Tibial artery (tissue), 4 donors: ENCODE data around the gene SLBP.

ENCODE experiments used
- DNase-seq, 2 donors: peaks; one replicate each; pipeline ENCODE4 v3.0.0-alpha.2; 2019
- H3K27ac ChIP-seq, 2 donors: fragments of 200-600 bp; sonication (generic) in 1 of 2; 1 replicate in 1 of 2; 2 replicates in 1 of 2; pipeline ENCODE4 v1.5.1; 2018 to 2019; ENCODE audit warnings: mild to moderate bottlenecking in 1 of 2
- H3K27me3 ChIP-seq, 2 donors: fragments of 200-600 bp; sonication (generic) in 1 of 2; one replicate each; pipeline versions ENCODE4 v1.5.1 to v1.6.0; 2016 to 2019
- H3K36me3 ChIP-seq, 3 donors: fragments of 200-600 bp; sonication (generic) in 2 of 3; one replicate each; pipeline ENCODE4 v1.5.1; 2016 to 2019; ENCODE audit warnings: mild to moderate bottlenecking in 2 of 3
- H3K4me1 ChIP-seq, 4 donors: fragments of 200-600 bp; sonication (generic) in 2 of 4; 1 replicate in 3 of 4; 2 replicates in 1 of 4; pipeline ENCODE4 v1.5.1; 2016 to 2019
- H3K4me3 ChIP-seq, 2 donors: fragments of 200-600 bp; sonication (generic) in 1 of 2; 1 replicate in 1 of 2; 2 replicates in 1 of 2; pipeline ENCODE4 v1.5.1; 2018 to 2019; ENCODE audit warnings: mild to moderate bottlenecking in 2 of 2
- H3K9me3 ChIP-seq, 3 donors: fragments of 200-600 bp; sonication (generic) in 1 of 3; one replicate each; pipeline ENCODE4 v1.5.1; 2016 to 2019
- intact Hi-C: fragments of 100-400 bp; cut with DNase I; formaldehyde crosslinking; loops from one replicate; pipeline ENCODE4 v1.15.0; 2023; ENCODE audit warnings: low total_unique reads
- TF ChIP-seq, protein P1 (sequence below), 2 experiments: fragments of 200-600 bp in 1 of 2; fragments of 450-650 bp in 1 of 2; IDR thresholded peaks; one replicate each; pipeline ENCODE4 v1.5.1; 2017 to 2019; ENCODE audit warnings: antibody characterized with exemption in 2 of 2, mild to moderate bottlenecking in 1 of 2, moderate library complexity in 1 of 2

SLBP gene

DNA sequence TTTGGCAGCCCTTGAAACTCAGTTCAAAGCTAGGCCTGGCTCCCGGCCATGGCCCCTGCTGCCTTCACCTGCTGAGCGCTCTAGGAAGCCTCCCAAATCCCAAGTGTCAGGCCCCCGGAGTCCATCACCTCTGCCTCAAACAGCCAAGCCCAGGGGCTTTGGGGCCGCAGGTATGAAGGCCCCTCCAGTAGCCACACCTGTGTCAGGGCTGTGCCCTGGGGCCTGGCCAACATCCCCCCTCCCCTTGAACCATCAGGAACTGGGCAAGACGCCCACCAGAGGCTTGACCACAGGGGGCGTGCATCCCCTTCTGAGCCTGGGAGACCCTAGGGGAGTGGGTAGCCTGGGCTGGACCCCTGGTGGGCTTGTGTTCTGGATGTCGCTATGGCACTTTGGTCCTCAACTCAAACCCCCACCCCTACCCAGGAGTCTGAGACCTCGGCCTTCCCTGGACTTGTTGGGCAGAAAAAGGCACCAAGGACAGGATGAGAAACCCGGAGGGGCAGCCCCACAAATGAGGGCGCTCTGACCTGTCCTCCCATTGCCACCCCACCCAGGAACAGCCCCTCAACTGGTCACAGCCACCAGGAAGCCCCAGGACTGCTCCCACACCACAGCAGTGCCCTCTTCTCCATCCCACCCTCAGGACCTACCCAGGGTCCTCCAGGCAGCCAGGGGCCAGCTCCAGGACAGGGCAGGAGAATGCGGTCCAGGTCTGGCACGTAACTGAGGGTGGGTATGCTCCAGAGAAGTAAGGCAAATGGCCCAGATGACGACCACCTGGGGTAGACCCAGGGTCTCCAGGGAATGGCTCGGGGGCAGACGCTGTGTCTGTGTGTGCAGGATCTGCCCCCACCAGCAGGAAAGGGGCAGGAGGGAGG, 4.2 kb upstream of the SLBP start:
- DNase-seq = peak in 1 of 2 donors; percentile 17
- no peak overlapping the region for H3K27ac ChIP-seq
- peaks cover 0 to 27% (median 18%) of the 10 kb centered on the region in 3 donors for H3K36me3 ChIP-seq
- peaks cover 0 to 55% (median 36%) of the 10 kb centered on the region in 4 donors for H3K4me1 ChIP-seq
- no peaks in the 10 kb centered on the region for H3K27me3 ChIP-seq
- H3K4me3 ChIP-seq = no peak overlapping the region
- TF ChIP-seq, protein P1, sequence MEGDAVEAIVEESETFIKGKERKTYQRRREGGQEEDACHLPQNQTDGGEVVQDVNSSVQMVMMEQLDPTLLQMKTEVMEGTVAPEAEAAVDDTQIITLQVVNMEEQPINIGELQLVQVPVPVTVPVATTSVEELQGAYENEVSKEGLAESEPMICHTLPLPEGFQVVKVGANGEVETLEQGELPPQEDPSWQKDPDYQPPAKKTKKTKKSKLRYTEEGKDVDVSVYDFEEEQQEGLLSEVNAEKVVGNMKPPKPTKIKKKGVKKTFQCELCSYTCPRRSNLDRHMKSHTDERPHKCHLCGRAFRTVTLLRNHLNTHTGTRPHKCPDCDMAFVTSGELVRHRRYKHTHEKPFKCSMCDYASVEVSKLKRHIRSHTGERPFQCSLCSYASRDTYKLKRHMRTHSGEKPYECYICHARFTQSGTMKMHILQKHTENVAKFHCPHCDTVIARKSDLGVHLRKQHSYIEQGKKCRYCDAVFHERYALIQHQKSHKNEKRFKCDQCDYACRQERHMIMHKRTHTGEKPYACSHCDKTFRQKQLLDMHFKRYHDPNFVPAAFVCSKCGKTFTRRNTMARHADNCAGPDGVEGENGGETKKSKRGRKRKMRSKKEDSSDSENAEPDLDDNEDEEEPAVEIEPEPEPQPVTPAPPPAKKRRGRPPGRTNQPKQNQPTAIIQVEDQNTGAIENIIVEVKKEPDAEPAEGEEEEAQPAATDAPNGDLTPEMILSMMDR (IDR thresholded peaks at IDR 0.05) = no peak
- intact Hi-C loops = no loop called here
- no peaks in the 10 kb centered on the region for H3K9me3 ChIP-seq

DNA sequence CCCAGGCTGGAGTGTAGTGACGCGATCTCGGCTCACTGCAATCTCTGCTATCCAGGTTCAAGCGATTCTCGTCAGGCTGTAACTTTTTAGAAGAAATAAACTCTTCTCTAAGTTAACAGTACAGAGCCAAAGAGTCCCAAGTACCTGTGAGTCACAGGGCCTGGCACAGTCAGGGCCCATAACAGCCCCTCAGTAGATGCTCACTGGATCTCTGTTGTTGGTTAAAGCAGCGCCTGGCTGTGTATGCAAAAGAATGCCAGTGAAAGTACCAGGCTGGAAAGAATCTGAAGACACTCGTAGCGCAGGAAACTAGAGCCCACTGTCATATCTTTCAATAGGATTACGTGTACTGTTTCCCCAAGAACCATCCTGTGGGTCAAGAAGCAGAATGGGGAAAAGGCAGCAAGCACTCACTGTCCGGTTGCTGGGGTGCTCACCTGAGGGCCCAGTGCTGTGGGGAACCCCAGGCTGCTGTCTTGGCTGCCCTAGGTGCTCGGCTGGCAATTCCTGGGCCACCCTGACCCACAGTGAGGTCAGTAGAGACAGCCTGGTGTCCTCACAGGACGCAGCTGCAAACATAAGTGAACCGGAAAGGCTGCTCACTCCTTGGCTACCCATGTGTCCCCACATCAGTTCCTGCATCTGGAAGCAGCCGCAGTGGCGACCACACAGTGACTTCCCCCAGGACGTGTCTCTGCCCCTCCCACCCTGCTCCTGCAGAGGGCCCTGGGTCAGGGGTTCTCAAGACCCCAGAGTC, 3.1 kb upstream of the SLBP start:
- intact Hi-C loops = no loop called here
- Histone ChIP-seq H3K27me3 (no peaks in the 10 kb centered on the region), H3K36me3 (peaks cover 0 to 27% (median 18%) of the 10 kb centered on the region in 3 donors), H3K9me3 (no peaks in the 10 kb centered on the region), H3K27ac (no peak overlapping the region), H3K4me1 (peaks cover 0 to 64% (median 44%) of the 10 kb centered on the region in 4 donors), H3K4me3 (no peak overlapping the region)
- TF ChIP-seq, protein P1 (IDR thresholded peaks at IDR 0.05) = no peak
- peak in 1 of 2 donors; percentile 19 for DNase-seq

DNA sequence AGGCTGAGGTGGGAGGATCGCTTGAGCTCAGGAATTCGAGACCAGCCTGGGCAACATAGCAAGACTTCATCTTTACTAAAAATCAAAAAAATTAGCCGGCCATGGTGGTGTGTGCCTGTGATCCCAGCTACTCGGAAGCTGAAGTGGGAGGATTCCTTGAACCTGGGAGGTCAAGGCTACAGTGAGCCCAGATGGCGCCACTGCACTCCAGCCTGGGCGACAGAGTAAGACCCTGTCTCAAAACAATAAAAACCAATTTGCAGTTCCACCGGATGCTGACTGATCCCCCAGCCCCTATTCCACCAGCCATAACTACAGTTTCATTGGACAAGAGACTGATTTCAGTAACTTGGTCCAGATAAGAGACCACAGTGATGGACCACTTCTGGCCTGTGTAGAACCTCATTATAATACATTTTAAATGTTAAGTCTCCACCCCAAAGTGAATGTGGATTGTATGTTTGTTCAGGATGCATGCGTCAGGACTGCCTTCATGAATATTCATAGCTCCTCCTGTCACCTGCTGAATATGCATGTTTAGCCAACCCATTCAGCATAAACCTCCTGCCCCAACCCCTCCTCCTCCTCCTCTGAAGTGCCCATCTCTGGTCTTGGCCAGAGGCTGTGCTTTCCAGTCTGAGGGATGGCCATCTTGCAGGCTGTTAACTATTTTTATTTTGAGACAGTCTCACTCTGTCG, 2.3 kb upstream of the SLBP start:
- no peak overlapping the region for H3K27ac ChIP-seq
- H3K36me3 ChIP-seq = peaks cover 0 to 27% (median 18%) of the 10 kb centered on the region in 3 donors
- H3K9me3 ChIP-seq = no peaks in the 10 kb centered on the region
- no peaks in the 10 kb centered on the region for H3K27me3 ChIP-seq
- H3K4me1 ChIP-seq = peaks cover 0 to 61% (median 40%) of the 10 kb centered on the region in 4 donors
- intact Hi-C loops = no loop called here
- DNase-seq = no peak
- H3K4me3 ChIP-seq = no peak overlapping the region
- TF ChIP-seq, protein P1 (IDR thresholded peaks at IDR 0.05) = no peak

DNA sequence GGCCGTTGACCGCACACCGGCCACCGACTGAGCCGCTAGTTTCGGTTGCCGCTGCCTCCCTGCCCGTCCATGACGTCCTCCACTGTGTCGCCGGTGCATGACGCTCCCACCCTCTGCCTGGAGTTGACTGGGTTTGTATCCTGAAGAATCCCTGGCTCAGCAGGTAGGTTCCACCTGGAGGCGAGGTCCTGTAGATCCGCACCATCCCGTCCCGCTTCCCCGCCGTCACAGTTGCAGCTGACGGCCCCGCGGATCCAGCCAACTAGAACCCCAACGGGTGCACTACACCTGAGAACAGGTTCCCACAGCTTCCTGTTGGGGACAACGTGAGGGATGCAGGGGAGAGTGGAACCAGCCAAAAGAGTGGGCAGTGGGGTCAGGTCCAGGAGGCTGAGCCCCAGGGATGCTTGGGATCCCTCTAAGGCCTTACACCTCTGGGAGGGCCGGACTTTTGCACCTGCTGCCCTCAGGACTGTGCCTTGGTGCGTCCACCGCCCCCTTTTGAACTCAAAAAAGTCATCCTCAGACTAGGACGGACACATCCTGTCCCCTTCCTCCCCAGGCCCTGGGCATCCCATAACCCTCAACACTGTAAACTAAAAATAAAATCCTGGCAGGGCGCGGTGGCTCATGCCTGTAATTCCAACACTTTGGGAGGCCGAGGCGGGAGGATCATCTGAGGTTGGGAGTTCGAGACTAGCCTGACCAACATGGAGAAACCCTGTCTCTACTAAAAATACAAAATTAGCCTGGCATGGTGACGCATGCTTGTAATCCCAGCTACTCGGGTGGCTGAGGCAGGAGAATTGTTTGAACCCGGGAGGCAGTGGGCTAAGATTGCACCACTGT, 1.1 kb upstream of the SLBP start:
- TF ChIP-seq, protein P1 (IDR thresholded peaks at IDR 0.05) = no peak
- H3K27me3 ChIP-seq = no peaks in the 10 kb centered on the region
- H3K4me1 ChIP-seq = peaks cover 0 to 52% (median 35%) of the 10 kb centered on the region in 4 donors
- H3K36me3 ChIP-seq = peaks cover 0 to 22% (median 9%) of the 10 kb centered on the region in 3 donors
- H3K27ac ChIP-seq = peak overlapping the region; percentile 93 to 98
- peak overlapping the region; percentile 72 to 99 for H3K4me3 ChIP-seq
- intact Hi-C loops = no loop called here
- no peaks in the 10 kb centered on the region for H3K9me3 ChIP-seq
- no peak for DNase-seq
